ENCODE results near the gene ESR1. TPM values are rescaled to one million over a fixed set of nuclear protein-coding genes. Genes with fewer than 3 reads are reported as not detected.

The ESR1 gene
- total RNA-seq, 2 experiments from 2014 or later: 0.06 TPM; not detected in 1

- no peak for TF ChIP-seq CTCF (conservative IDR thresholded peaks at IDR 0.05; ENCODE audit: low read length)
- TF ChIP-seq EZH2phosphoT487 (IDR thresholded peaks at IDR 0.05; ENCODE audit: borderline replicate concordance, low read depth, low read length): no peak
- no peaks in the 10 kb centered on the region for H3K36me3 ChIP-seq (ENCODE audit: insufficient read depth, low read length)
- no peak for DNase-seq (ENCODE audit: low spot score)
- no peaks in the 10 kb centered on the region for H4K20me1 ChIP-seq (ENCODE audit: insufficient read depth, low read length)
- no peak overlapping the region for H2AFZ ChIP-seq (ENCODE audit: low read length)
- H3K79me2 ChIP-seq (ENCODE audit: insufficient read depth, low read depth, low read length): no peaks in the 10 kb centered on the region
- H3K4me3 ChIP-seq (ENCODE audit: low read depth, low read length, poor library complexity, severe bottlenecking): no peak overlapping the region
- no peak overlapping the region for H3K27ac ChIP-seq (ENCODE audit: low read depth, low read length, poor library complexity, severe bottlenecking)
- no peaks in the 10 kb centered on the region for H3K9me3 ChIP-seq (ENCODE audit: low read length)
- CTCF ChIA-PET (ENCODE audit: unreplicated experiment): no interaction called here
- H3K4me1 ChIP-seq (ENCODE audit: insufficient read depth, low read length, poor library complexity, severe bottlenecking): no peaks in the 10 kb centered on the region
- H3K9me2 ChIP-seq (ENCODE audit: insufficient read depth, low read length): no peaks in the 10 kb centered on the region
- POLR2A ChIA-PET: no interaction called here
- H3K4me2 ChIP-seq (ENCODE audit: low read length): no peak overlapping the region
- no TSS peak for BruUV-seq (replicated peaks)
- intact Hi-C loops (cut with micrococcal nuclease; ENCODE audit: unreplicated experiment): no loop called here
These were observed 10.5 kb upstream of the ESR1 start for GRCh38 chr6:151796842-151797530.

- intact Hi-C loops (cut with micrococcal nuclease; ENCODE audit: unreplicated experiment): no loop called here
- no TSS peak for BruUV-seq (replicated peaks)
- H4K20me1 ChIP-seq (ENCODE audit: insufficient read depth, low read length): no peaks in the 10 kb centered on the region
- CTCF ChIA-PET (ENCODE audit: unreplicated experiment): no interaction called here
- H2AFZ ChIP-seq (ENCODE audit: low read length): no peak overlapping the region
- no peak for TF ChIP-seq CTCF (conservative IDR thresholded peaks at IDR 0.05; ENCODE audit: low read length)
- no peak for TF ChIP-seq EZH2phosphoT487 (IDR thresholded peaks at IDR 0.05; ENCODE audit: borderline replicate concordance, low read depth, low read length)
- no peaks in the 10 kb centered on the region for H3K9me3 ChIP-seq (ENCODE audit: low read length)
- H3K27ac ChIP-seq (ENCODE audit: low read depth, low read length, poor library complexity, severe bottlenecking): no peak overlapping the region
- H3K36me3 ChIP-seq (ENCODE audit: insufficient read depth, low read length): no peaks in the 10 kb centered on the region
- no peak for DNase-seq (ENCODE audit: low spot score)
- no peaks in the 10 kb centered on the region for H3K9me2 ChIP-seq (ENCODE audit: insufficient read depth, low read length)
- no peaks in the 10 kb centered on the region for H3K4me1 ChIP-seq (ENCODE audit: insufficient read depth, low read length, poor library complexity, severe bottlenecking)
- H3K4me2 ChIP-seq (ENCODE audit: low read length): no peak overlapping the region
- POLR2A ChIA-PET: no interaction called here
- no peaks in the 10 kb centered on the region for H3K79me2 ChIP-seq (ENCODE audit: insufficient read depth, low read depth, low read length)
- no peak overlapping the region for H3K4me3 ChIP-seq (ENCODE audit: low read depth, low read length, poor library complexity, severe bottlenecking)
These were observed 3.7 kb upstream of the ESR1 start for GRCh38 chr6:151803743-151804142.

GRCh38 chr6:151804585-151805285 is 2.7 kb upstream of the ESR1 start:
- Histone ChIP-seq H3K4me1 (ENCODE audit: insufficient read depth, low read length, poor library complexity, severe bottlenecking) (no peaks in the 10 kb centered on the region), H3K27ac (ENCODE audit: low read depth, low read length, poor library complexity, severe bottlenecking) (no peak overlapping the region), H3K9me2 (ENCODE audit: insufficient read depth, low read length) (no peaks in the 10 kb centered on the region), H2AFZ (ENCODE audit: low read length) (no peak overlapping the region), H4K20me1 (ENCODE audit: insufficient read depth, low read length) (no peaks in the 10 kb centered on the region), H3K4me3 (ENCODE audit: low read depth, low read length, poor library complexity, severe bottlenecking) (no peak overlapping the region), H3K36me3 (ENCODE audit: insufficient read depth, low read length) (no peaks in the 10 kb centered on the region), H3K4me2 (ENCODE audit: low read length) (no peak overlapping the region), H3K9me3 (ENCODE audit: low read length) (no peaks in the 10 kb centered on the region), H3K79me2 (ENCODE audit: insufficient read depth, low read depth, low read length) (no peaks in the 10 kb centered on the region)
- intact Hi-C loops (cut with micrococcal nuclease; ENCODE audit: unreplicated experiment): no loop called here
- DNase-seq (ENCODE audit: low spot score): no peak
- CTCF ChIA-PET (ENCODE audit: unreplicated experiment): no interaction called here
- TF ChIP-seq EZH2phosphoT487 (IDR thresholded peaks at IDR 0.05; ENCODE audit: borderline replicate concordance, low read depth, low read length) (no peak), CTCF (conservative IDR thresholded peaks at IDR 0.05; ENCODE audit: low read length) (no peak)
- POLR2A ChIA-PET: no interaction called here
- BruUV-seq (replicated peaks): no TSS peak
